K562 (cell line): ENCODE data around the gene BCAM. TPM values are rescaled to one million over a fixed set of nuclear protein-coding genes. Genes with fewer than 3 reads are reported as not detected.

Experiments used
- CTBP1 ChIP-seq: fragments of 450-650 bp; IDR thresholded peaks from 2 replicates; pipeline ENCODE4 v1.6.1; 2016; ENCODE audit warnings: borderline replicate concordance
- E4F1 ChIP-seq: fragments of 250-450 bp; sonication (Bioruptor Pico); IDR thresholded peaks from 2 replicates; pipeline ENCODE4 v1.5.0; 2021; ENCODE audit warnings: mild to moderate bottlenecking, borderline replicate concordance
- EWSR1 ChIP-seq: fragments of 450-650 bp; IDR thresholded peaks from 2 replicates; pipeline ENCODE4 v1.6.1; 2018; ENCODE audit warnings: borderline replicate concordance, mild to moderate bottlenecking, low read depth, moderate library complexity; ENCODE audit not compliant: partially characterized antibody
- FOSL1 ChIP-seq: fragments of 200-800 bp; sonication (Bioruptor generic); conservative IDR thresholded peaks from 2 replicates; pipeline ENCODE4 v1.6.1; 2016; ENCODE audit warnings: missing genetic modification characterization, missing compliant biosample characterization
- FOXM1 ChIP-seq, 2 experiments: fragments of 450-650 bp in 1 of 2; sonication (generic) in 1 of 2; formaldehyde crosslinking in 1 of 2; IDR thresholded peaks; 2 replicates each; pipeline versions ENCODE4 v1.6.1 to v1.9.0; 2017 to 2022; ENCODE audit warnings: low read depth in 2 of 2, mild to moderate bottlenecking in 2 of 2, missing genetic modification reagents in 1 of 2, moderate library complexity in 1 of 2
- KLF16 ChIP-seq: IDR thresholded peaks from 2 replicates; pipeline ENCODE4 v1.6.1; 2016; ENCODE audit warnings: antibody characterized with exemption
- NR2C2 ChIP-seq, 2 experiments: fragments of 200-800 bp in 1 of 2; sonication (Bioruptor generic) in 1 of 2; sonication (generic) in 1 of 2; formaldehyde crosslinking in 1 of 2; IDR thresholded peaks; 2 replicates each; pipeline versions ENCODE4 v1.6.1 to v1.8.0; 2016 to 2022; ENCODE audit warnings: mild to moderate bottlenecking in 1 of 2, missing compliant biosample characterization in 1 of 2, missing genetic modification characterization in 1 of 2, missing genetic modification reagents in 1 of 2
- OTX1 ChIP-seq: fragments of 450-650 bp; formaldehyde crosslinking; IDR thresholded peaks from 2 replicates; pipeline ENCODE4 v1.4.0; 2022; ENCODE audit warnings: mild to moderate bottlenecking
- RBM14 ChIP-seq: fragments of 200-400 bp; formaldehyde crosslinking; IDR thresholded peaks from 2 replicates; pipeline ENCODE4 v1.6.1; 2018; ENCODE audit warnings: low read depth, mild to moderate bottlenecking, low read length, moderate library complexity, borderline replicate concordance; ENCODE audit not compliant: insufficient read depth
- SUPT5H ChIP-seq: fragments of 450-650 bp; IDR thresholded peaks from 2 replicates; pipeline ENCODE4 v1.6.1; 2016
- TCF15 ChIP-seq: fragments of 250-450 bp; sonication (Bioruptor Pico); IDR thresholded peaks from 2 replicates; pipeline ENCODE4 v1.8.0; 2022; ENCODE audit warnings: moderate library complexity, mild to moderate bottlenecking, inconsistent platforms
- TFAP4 ChIP-seq: sonication (generic); formaldehyde crosslinking; IDR thresholded peaks from 2 replicates; pipeline ENCODE4 v1.8.0; 2022; ENCODE audit warnings: missing genetic modification reagents, mild to moderate bottlenecking, moderate library complexity, borderline replicate concordance
- WHSC1 ChIP-seq: IDR thresholded peaks from one replicate; pipeline ENCODE4 v1.6.1; 2012; ENCODE audit warnings: low read length, control low read depth, inconsistent platforms
- polyA plus RNA-seq, 8 experiments: library from polyadenylated mRNA; depleted of rRNA in 4 of 8; stranded (reverse) in 5 of 8; unstranded in 3 of 8; fragments of >200 nt; fragmentation: Nextera tagmentation in 2 of 8; fragmentation: Illumina TruSeq in 1 of 8; extraction: Ambion mirVana in 2 of 8; extraction: Trizol in 1 of 8; gene quantifications; 2 replicates each; pipeline versions ENCODE4 v1.2.1 to v1.2.3, GENCODE V29; 2011 to 2014; ENCODE audit warnings: inconsistent platforms in 1 of 8, missing spikeins in 1 of 8
- total RNA-seq, 7 experiments: library from RNA; depleted of rRNA in 6 of 7; stranded (reverse); fragments of >200 nt in 6 of 7; fragmentation: Illumina TruSeq in 2 of 7; extraction: Trizol in 2 of 7; gene quantifications; 2 replicates each; pipeline versions ENCODE4 v1.2.1 to v1.2.3, GENCODE V29; 2011 to 2021; ENCODE audit warnings: low replicate concordance in 1 of 7
- TF ChIP-seq, protein P1 (sequence below), 2 experiments: fragments of 450-650 bp; IDR thresholded peaks; 2 replicates each; pipeline ENCODE4 v1.6.1; 2018; ENCODE audit warnings: mild to moderate bottlenecking in 2 of 2, low read depth in 1 of 2; ENCODE audit not compliant: partially characterized antibody in 2 of 2
- TF ChIP-seq, protein P2 (sequence below): fragments of 250-450 bp; sonication (Bioruptor Pico); IDR thresholded peaks from 2 replicates; pipeline ENCODE4 v1.5.0; 2020; ENCODE audit warnings: mild to moderate bottlenecking, borderline replicate concordance

BCAM gene
- total and polyA plus RNA-seq, 9 of the 15 experiments (the other 6 are each of a cell fraction or from before 2014, with no cell fraction given) = 0.07 to 1.3 (median 0.33) TPM; not detected in 2

DNA sequence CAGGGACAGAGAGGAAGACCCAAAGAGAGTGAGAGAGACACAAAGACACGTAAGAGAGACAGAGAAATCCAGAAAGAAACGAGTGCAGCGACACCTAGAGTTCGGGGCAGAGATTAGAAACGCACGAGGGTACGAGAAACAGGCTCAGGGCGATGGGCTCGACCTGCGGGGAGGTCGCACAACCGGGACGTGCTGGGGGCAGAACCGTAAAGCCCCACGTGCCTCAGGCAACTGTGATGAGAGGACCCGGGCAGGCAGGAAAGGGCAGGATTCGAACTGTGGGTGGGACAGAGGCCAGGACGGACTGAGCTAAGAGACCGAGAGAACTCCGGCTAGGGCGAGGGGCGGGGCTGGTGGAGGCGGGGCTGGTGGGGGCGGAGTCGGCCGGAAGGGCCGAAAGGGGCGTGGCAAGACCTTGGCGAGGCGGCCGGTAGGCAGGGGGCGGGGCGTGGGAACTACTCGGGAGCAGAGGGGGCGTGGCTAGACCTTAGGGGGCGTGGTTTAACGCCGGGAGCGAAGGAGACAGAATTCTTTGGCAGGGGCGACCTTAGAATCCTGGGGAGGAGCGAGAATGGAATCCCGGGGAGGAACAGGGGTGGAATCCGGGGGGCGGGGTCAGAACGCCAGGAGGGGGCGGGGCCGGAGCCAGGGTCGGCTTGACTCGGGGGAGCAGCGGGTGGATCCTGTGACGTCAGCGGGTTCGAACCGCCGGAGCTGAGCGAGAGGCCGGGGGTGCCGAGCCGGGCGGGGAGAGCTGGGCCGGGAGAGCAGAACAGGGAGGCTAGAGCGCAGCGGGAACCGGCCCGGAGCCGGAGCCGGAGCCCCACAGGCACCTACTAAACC, 36.9 kb downstream of the BCAM start, which contains the start of gene NECTIN2 (continued):
- TF ChIP-seq E4F1 (CRISPR knock-in tag) (no peak), WHSC1 (no peak), OTX1 (peak; percentile 84; the same call in 1 of the 2 replicates), FOSL1 (tag) (no peak), CTBP1 (peak; percentile 78; the same call in 1 of the 2 replicates), EWSR1 (no peak), TFAP4 (CRISPR knock-in tag) (peak; percentile 45; the same call in 1 of the 2 replicates), SUPT5H (peak; percentile 59), RBM14 (no peak), NR2C2 (CRISPR knock-in tag; IDR thresholded peaks at IDR 0.05) (no peak), NR2C2 (tag; IDR thresholded peaks at IDR 0.05) (no peak; the same call in 1 of the 2 replicates), FOXM1 (IDR thresholded peaks at IDR 0.05; ENCODE audit: low read depth) (no peak), FOXM1 (CRISPR knock-in tag; IDR thresholded peaks at IDR 0.05; ENCODE audit: low read depth) (no peak), KLF16 (no peak), TCF15 (CRISPR knock-in tag) (0 out of 2 replicates have a peak, but pooled peaks have one; percentile 43)
- TF ChIP-seq, protein P1, sequence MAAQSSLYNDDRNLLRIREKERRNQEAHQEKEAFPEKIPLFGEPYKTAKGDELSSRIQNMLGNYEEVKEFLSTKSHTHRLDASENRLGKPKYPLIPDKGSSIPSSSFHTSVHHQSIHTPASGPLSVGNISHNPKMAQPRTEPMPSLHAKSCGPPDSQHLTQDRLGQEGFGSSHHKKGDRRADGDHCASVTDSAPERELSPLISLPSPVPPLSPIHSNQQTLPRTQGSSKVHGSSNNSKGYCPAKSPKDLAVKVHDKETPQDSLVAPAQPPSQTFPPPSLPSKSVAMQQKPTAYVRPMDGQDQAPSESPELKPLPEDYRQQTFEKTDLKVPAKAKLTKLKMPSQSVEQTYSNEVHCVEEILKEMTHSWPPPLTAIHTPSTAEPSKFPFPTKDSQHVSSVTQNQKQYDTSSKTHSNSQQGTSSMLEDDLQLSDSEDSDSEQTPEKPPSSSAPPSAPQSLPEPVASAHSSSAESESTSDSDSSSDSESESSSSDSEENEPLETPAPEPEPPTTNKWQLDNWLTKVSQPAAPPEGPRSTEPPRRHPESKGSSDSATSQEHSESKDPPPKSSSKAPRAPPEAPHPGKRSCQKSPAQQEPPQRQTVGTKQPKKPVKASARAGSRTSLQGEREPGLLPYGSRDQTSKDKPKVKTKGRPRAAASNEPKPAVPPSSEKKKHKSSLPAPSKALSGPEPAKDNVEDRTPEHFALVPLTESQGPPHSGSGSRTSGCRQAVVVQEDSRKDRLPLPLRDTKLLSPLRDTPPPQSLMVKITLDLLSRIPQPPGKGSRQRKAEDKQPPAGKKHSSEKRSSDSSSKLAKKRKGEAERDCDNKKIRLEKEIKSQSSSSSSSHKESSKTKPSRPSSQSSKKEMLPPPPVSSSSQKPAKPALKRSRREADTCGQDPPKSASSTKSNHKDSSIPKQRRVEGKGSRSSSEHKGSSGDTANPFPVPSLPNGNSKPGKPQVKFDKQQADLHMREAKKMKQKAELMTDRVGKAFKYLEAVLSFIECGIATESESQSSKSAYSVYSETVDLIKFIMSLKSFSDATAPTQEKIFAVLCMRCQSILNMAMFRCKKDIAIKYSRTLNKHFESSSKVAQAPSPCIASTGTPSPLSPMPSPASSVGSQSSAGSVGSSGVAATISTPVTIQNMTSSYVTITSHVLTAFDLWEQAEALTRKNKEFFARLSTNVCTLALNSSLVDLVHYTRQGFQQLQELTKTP (IDR thresholded peaks at IDR 0.05; ENCODE audit: low read depth in 1 of 2, partially characterized antibody in 2 of 2) = peak in 1 of 2 experiments; percentile 29
- TF ChIP-seq, protein P2, sequence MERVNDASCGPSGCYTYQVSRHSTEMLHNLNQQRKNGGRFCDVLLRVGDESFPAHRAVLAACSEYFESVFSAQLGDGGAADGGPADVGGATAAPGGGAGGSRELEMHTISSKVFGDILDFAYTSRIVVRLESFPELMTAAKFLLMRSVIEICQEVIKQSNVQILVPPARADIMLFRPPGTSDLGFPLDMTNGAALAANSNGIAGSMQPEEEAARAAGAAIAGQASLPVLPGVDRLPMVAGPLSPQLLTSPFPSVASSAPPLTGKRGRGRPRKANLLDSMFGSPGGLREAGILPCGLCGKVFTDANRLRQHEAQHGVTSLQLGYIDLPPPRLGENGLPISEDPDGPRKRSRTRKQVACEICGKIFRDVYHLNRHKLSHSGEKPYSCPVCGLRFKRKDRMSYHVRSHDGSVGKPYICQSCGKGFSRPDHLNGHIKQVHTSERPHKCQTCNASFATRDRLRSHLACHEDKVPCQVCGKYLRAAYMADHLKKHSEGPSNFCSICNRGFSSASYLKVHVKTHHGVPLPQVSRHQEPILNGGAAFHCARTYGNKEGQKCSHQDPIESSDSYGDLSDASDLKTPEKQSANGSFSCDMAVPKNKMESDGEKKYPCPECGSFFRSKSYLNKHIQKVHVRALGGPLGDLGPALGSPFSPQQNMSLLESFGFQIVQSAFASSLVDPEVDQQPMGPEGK = no peak
